DOHH2 (cell line): ENCODE results near the gene GPR173.

Experiments used
- H3F3A ChIP-seq: fragments of 200-600 bp; sonication (generic), shearing (Covaris generic); 2 replicates; pipeline ENCODE4 v1.6.0; 2016; ENCODE audit warnings: antibody characterized with exemption, mild to moderate bottlenecking; ENCODE audit not compliant: control insufficient read depth, insufficient read depth
- H3K27ac ChIP-seq: fragments of 200-600 bp; sonication (generic); 2 replicates; pipeline ENCODE4 v1.5.1; 2014; ENCODE audit warnings: low read depth, mild to moderate bottlenecking, low read length, moderate library complexity
- H3K27me3 ChIP-seq: fragments of 200-600 bp; sonication (generic); 2 replicates; pipeline ENCODE4 v1.6.1; 2014; ENCODE audit warnings: mild to moderate bottlenecking, low read length, mixed read lengths; ENCODE audit not compliant: control insufficient read depth
- H3K36me3 ChIP-seq: fragments of 200-600 bp; sonication (generic); 2 replicates; pipeline ENCODE4 v1.6.1; 2014; ENCODE audit warnings: mild to moderate bottlenecking, low read length, moderate library complexity, mixed read lengths; ENCODE audit not compliant: control insufficient read depth
- H3K4me1 ChIP-seq: fragments of 200-600 bp; sonication (generic); 2 replicates; pipeline ENCODE4 v1.6.1; 2014; ENCODE audit warnings: mild to moderate bottlenecking, low read length, mixed read lengths; ENCODE audit not compliant: control insufficient read depth
- H3K4me2 ChIP-seq: fragments of 200-600 bp; sonication (generic); 2 replicates; pipeline ENCODE4 v1.6.0; 2014; ENCODE audit warnings: mild to moderate bottlenecking, low read length, moderate library complexity
- H3K4me3 ChIP-seq: fragments of 200-600 bp; sonication (generic); 2 replicates; pipeline ENCODE4 v1.5.1; 2014; ENCODE audit warnings: mild to moderate bottlenecking, low read length, mixed read lengths
- H3K79me2 ChIP-seq: fragments of 200-600 bp; sonication (generic); 2 replicates; pipeline ENCODE4 v1.6.1; 2014; ENCODE audit warnings: mild to moderate bottlenecking, low read length, mixed read lengths; ENCODE audit not compliant: control insufficient read depth
- H3K9me2 ChIP-seq: fragments of 200-600 bp; sonication (generic); replicated peaks from 2 replicates; pipeline ENCODE4 v1.6.1; 2014; ENCODE audit warnings: mild to moderate bottlenecking, low read length, mixed read lengths; ENCODE audit not compliant: control insufficient read depth
- H3K9me3 ChIP-seq: fragments of 200-600 bp; sonication (generic); 2 replicates; pipeline ENCODE4 v1.6.1; 2014; ENCODE audit warnings: antibody characterized with exemption, low read length, mixed read lengths; ENCODE audit not compliant: control insufficient read depth, insufficient read depth
- H4K20me1 ChIP-seq: fragments of 200-600 bp; sonication (generic); 2 replicates; pipeline ENCODE4 v1.6.0; 2014; ENCODE audit warnings: low read depth, mild to moderate bottlenecking, antibody characterized with exemption, low read length, moderate library complexity; ENCODE audit not compliant: control insufficient read depth, insufficient read depth
- CTCF ChIP-seq: fragments of 200-600 bp; sonication (generic); IDR thresholded peaks from one replicate; pipeline ENCODE4 v1.5.1; 2014; ENCODE audit warnings: antibody characterized with exemption, mild to moderate bottlenecking, low read depth, low read length; ENCODE audit not compliant: poor library complexity, severe bottlenecking
- EZH2phosphoT487 ChIP-seq: fragments of 200-600 bp; sonication (generic); IDR thresholded peaks from 2 replicates; pipeline ENCODE4 v1.6.1; 2017; ENCODE audit warnings: borderline replicate concordance, mild to moderate bottlenecking, antibody characterized with exemption, low read length, moderate library complexity, mixed read lengths

Gene GPR173

GRCh38 chrX:53087388-53087831 is 38.8 kb downstream of the GPR173 start:
- TF ChIP-seq EZH2phosphoT487 (no peak), CTCF (no peak)
- H3K4me2 ChIP-seq, result no peak overlapping the region
- peaks cover 24% of the 10 kb centered on the region for H3K4me1 ChIP-seq
- H3K4me3 ChIP-seq, result no peak overlapping the region
- H3F3A ChIP-seq, result no peaks in the 10 kb centered on the region
- H3K9me2 ChIP-seq, result no peaks in the 10 kb centered on the region
- peaks cover 49% of the 10 kb centered on the region for H3K36me3 ChIP-seq
- H4K20me1 ChIP-seq, result 0 out of 2 replicates have a peak, but pooled peaks cover 4% of the 10 kb centered on the region
- H3K9me3 ChIP-seq, result no peaks in the 10 kb centered on the region
- H3K27me3 ChIP-seq, result no peaks in the 10 kb centered on the region
- no peak overlapping the region for H3K27ac ChIP-seq
- peaks cover 21% of the 10 kb centered on the region for H3K79me2 ChIP-seq

- Histone ChIP-seq H3K4me2 (peak overlapping the region; percentile 58), H3K79me2 (peaks cover 11% of the 10 kb centered on the region), H3K36me3 (peaks cover 46% of the 10 kb centered on the region), H3K27me3 (no peaks in the 10 kb centered on the region), H3K4me3 (peak overlapping the region; percentile 59), H3K27ac (no peak overlapping the region), H3K9me2 (no peaks in the 10 kb centered on the region), H4K20me1 (0 out of 2 replicates have a peak, but pooled peaks cover under 1% of the 10 kb centered on the region), H3F3A (peaks cover under 1% of the 10 kb centered on the region; the same call in 1 of the 2 replicates), H3K4me1 (peaks cover 23% of the 10 kb centered on the region), H3K9me3 (no peaks in the 10 kb centered on the region)
- TF ChIP-seq CTCF (no peak), EZH2phosphoT487 (no peak)
Measured at GRCh38 chrX:53088136-53088974, 39.8 kb downstream of the GPR173 start.

GRCh38 chrX:53089224-53089842 is 40.7 kb downstream of the GPR173 start:
- Histone ChIP-seq H3F3A (peaks cover 3% of the 10 kb centered on the region; the same call in 1 of the 2 replicates), H3K9me2 (no peaks in the 10 kb centered on the region), H3K4me3 (peak overlapping the region; percentile 59), H4K20me1 (no peaks in the 10 kb centered on the region), H3K27me3 (no peaks in the 10 kb centered on the region), H3K9me3 (no peaks in the 10 kb centered on the region), H3K4me2 (peak overlapping the region; percentile 58), H3K4me1 (peaks cover 18% of the 10 kb centered on the region), H3K36me3 (peaks cover 36% of the 10 kb centered on the region), H3K27ac (no peak overlapping the region), H3K79me2 (peaks cover 2% of the 10 kb centered on the region)
- TF ChIP-seq EZH2phosphoT487 (no peak), CTCF (peak; percentile 60)
